Fibroblast of upper back skin (primary cell): ENCODE results near the gene RHOA.
"Not testable (repeated sequence)": the region's sequence is repeated elsewhere in the genome, so short reads cannot be mapped to it uniquely, and the experiment has no call there.

ENCODE experiments used
- DNase-seq: peaks from one replicate; pipeline ENCODE4 v3.0.0-alpha.2; 2013

The RHOA gene

GRCh38 chr3:49410846-49411534 is 786 bp downstream of the RHOA start:
- DNase-seq: no peak

- no peak for DNase-seq
Observed at GRCh38 chr3:49410066-49410845, 1.5 kb downstream of the RHOA start.

DNA sequence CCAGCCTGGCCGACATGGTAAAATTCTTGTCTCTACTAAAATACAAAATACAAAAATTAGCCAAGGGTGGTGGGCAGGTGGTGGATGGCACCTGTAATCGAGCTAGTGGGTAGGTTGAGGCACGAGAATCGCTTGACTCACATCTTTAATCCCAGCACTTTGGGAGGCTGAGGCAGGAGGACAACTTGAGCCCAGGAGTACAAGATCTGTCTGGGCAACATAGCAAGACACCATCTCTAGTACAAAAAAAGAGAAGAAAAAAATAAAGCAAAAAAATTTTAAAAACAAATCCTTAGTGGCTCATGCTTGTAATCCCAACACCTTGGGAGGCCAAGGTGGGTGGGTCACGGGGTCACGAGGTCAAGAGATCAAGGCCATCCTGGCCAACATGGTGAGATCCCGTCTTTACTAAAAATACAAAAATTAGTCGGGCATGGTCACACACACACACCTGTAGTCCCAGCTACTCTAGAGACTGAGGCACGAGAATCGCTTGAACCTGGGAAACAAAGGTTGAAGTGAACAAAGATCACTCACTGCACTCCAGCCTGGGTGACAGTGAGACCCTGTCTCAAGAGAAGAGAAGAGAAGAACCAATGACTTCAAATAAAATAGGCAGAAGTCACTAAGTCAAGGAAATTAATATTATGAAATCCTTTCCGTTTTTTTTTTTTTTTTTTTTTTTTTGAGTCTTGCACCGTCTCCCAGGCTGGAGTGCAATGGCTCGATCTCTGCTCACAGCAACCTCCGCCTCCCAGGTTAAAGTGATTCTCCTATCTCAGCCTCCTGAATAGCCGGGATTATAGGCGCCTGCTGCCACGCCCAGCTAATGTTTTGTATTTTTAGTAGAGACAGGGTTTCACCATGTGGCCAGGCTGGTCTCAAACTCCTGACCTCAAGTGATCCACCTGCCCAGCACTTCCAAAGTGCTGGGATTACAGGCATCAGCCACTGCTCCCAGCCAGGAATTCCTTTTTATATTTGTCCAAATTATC is 4.9 kb downstream of the RHOA start:
- DNase-seq: no peak

DNA sequence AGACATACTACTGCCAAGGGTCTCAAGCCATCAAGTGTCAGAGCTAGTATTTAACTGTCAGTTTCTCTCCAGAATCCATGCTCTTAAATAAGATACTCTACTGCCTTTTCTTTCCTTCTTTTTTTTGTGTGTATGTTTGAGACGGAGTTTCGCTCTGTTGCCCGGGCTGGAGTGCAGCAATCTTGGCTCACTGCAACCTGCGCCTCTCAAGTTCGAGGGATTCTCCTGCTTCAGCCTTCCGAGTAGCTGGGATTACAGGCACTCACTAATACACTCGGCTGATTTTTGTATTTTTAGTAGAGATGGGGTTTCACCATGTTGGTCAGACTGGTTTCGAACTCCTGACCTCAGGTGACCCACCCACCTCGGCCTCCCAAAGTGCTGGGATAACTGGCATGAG is 6.2 kb downstream of the RHOA start:
- not testable (repeated sequence) for DNase-seq

GRCh38 chr3:49403891-49404290 is 7.9 kb downstream of the RHOA start:
- DNase-seq: no peak

GRCh38 chr3:49401766-49402165 is 10.0 kb downstream of the RHOA start:
- DNase-seq: no peak

DNA sequence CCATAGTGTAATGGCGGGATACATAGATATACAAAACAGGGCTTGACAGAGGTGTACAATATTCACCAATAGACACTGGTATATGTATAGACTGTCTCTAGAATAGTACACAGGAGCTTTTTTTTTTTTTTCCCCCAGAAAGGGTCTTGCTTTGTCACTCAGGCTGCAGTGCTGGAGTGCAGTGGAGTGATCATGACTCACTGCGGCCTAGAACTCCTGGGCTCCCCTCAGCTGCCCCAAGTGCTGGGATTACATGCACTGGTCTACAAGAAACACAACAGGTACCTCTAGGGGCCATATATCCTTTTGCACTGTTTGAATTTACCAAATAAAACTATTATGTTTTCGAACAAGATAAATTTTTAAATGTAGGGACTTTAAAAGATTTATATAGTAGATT is 12.3 kb downstream of the RHOA start:
- DNase-seq: no peak

GRCh38 chr3:49397470-49397869 is 14.3 kb downstream of the RHOA start:
- DNase-seq: no peak

- not testable (repeated sequence) for DNase-seq
Observed at GRCh38 chr3:49391310-49391709, 20.5 kb downstream of the RHOA start.

DNA sequence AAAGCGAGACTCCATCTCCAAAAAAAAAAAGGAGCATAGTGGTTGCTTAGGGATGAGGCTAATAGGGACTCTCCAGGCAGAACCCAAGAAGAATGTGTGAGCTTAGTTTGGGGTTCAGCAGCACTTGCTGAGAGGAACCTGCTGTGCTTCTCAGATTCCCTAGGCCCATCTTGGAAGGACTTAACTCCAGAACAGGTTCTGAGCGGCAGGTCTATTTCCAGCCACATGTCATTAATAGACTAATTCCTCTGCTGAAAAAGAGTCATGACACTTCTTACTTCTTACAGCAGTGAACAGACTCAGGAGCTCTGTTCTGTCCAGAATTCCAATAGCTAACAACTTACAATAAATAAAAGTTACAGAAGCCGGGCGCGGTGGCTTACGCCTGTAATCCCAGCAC is 22.5 kb downstream of the RHOA start:
- no peak for DNase-seq

GRCh38 chr3:49388289-49388820 is 23.4 kb downstream of the RHOA start:
- peak; percentile 9 for DNase-seq

- no peak for DNase-seq
Observed at GRCh38 chr3:49387721-49388120, 24.1 kb downstream of the RHOA start.

DNA sequence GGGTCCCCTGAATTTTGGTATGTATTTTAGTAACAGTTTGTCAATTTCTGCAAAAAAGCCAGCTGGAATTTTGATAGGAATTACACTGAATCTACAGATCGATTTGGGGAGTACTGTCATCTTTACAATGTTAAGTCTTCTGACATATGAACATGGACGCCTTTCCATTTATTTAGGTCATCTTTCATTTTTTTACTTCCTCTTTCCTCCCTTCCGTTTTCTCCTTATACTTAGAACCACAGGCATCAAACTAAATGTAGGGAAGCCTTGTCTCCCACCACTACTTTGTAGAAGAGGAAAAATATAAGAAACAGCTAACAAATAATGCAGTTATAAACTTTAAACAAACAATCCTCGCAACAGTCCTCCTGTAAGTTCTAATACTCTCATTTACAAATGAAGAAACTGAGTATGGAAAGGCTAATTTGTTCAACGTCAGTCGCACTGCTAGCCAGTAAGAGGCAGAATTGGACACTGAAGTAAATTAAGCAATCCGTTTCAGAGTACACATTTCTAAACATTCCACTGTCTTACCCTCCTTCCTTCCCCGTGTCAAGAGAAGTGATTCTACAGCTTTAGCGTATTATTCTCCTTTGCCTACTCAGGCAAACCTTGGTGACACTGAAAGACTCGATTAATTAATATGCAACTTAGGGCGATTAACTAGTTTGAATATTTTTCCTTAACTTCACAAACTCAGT is 25.6 kb downstream of the RHOA start:
- DNase-seq: no peak

DNA sequence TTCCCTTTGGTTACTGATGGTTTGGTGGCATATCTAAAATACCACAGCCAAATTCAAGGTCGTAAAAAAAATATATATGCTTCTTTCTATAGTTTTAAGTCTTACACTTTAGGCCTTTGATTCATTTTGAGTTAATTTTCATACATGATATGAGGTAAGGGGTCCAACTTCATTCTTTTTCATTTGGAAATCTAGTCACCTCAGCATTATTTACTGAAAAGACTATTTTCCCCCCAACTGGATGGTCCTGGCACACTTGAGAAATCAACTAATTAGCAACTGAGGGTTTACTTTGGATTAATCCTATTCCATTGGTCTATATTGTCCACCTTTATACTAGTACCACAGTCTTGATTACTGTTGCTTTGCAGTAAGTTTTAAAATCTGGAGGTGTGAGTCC is 26.2 kb downstream of the RHOA start:
- no peak for DNase-seq

- DNase-seq: no peak
Observed at GRCh38 chr3:49383387-49383786, 28.4 kb downstream of the RHOA start.

DNA sequence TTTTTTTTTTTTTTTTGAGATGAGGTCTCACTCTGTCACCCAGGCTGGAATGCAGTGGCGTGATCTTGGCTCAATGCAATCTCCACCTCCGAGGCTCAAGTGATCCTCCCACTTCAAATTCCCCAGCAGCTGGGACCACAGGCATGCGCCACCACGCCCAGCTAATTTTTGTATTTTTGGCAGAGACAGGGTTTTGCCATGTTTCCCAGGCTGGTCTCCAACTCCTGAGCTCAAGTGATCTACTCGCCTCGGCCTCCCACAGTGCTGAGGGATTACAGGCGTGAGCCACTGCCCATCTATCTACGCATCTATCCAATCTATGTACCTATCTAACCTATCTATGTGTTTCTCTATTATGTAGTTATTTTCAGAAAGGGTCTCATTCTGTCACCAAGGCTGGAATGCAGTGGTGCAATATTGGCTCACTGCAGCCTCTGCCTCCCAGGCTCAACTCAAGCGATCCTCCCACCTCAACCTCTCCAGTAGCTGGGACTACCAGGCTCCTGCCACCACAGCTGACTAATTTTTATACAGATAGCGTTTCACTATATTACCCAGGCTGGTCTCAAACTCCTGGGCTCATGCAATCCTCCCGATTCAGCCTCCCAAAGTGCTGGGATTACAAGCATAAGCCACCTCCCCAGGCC is 33.4 kb downstream of the RHOA start:
- DNase-seq: peak; percentile 86

DNA sequence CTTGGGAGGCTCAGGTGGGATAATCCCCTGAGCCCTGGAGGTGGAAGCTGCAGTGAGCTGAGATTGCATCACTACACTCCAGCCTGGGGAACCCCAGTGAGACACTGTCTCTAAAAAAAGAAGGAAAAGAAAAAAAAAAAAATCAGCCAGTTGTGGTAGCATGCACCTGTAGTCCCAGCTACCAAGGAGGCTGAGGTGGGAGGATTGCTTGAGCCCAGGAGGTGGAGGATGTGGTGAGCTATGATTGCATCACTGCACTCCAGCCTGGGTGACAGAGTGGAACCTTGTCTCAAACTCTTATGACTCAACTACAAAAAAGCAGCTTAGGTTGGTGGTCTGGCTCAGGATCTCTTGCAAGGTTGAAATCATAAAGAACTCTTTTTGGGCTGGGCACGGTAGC is 34.3 kb downstream of the RHOA start:
- peak; percentile 53 for DNase-seq

GRCh38 chr3:49371946-49372345 is 39.8 kb downstream of the RHOA start:
- no peak for DNase-seq

GRCh38 chr3:49370585-49371290 is 41.0 kb downstream of the RHOA start:
- no peak for DNase-seq

DNA sequence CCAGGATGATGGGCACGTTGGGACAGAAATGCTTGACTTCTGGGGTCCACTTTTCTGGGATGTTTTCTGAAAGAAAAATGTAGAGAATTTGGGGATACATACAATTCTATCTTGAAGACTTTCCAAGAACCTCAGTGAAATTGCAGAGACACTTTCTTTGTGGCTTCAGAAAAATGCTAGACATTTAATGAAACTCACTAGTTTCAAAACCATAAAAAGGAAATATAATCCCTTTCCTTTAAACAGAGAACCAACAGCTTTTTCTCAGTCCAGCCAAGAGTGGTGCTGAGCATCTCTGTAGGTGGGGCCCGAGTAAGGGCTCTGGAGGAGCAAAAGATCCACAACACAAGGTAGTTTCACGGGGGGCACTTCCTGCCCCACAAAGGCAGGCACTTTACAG is 49.2 kb downstream of the RHOA start:
- DNase-seq: peak; percentile 71

- peak; percentile 26 for DNase-seq
Observed at GRCh38 chr3:49359623-49360022, 52.2 kb downstream of the RHOA start.
